Epidermal melanocyte (primary cell): ENCODE measurements around the gene WDR13.
"Not testable (repeated sequence)": the region's sequence is repeated elsewhere in the genome, so short reads cannot be mapped to it uniquely, and the experiment has no call there.

Source experiments
- DNase-seq: peaks from one replicate; pipeline ENCODE4 v3.0.0; 2011; ENCODE audit warnings: low spot score; ENCODE audit not compliant: insufficient read length

The WDR13 gene

DNA sequence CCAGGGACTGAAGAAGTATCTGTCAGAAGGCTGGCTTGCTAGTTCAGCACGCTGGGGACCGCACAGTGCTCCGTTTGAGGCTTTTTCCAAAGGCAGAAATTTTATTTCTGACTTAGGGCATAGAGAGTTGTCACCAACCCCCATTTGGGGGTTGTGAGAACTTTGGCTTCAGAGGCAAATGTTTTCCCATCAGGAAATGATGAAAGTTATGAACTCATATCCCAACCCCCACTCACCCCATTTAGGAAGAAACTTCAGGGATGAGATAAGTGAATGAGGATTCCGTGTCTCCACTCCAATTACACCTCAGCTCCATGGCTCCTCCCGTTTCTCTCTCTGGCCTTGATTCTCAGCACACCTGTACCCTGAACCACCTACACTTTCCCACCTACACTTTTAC lies 4.3 kb upstream of the WDR13 start:
- no peak for DNase-seq

GRCh38 chrX:48595929-48596328 lies 1.4 kb upstream of the WDR13 start:
- DNase-seq, result no peak

- no peak for DNase-seq
These were observed 1.3 kb downstream of the WDR13 start for GRCh38 chrX:48598614-48599013.

- no peak for DNase-seq
These were observed 2.0 kb downstream of the WDR13 start for GRCh38 chrX:48599341-48599740.

GRCh38 chrX:48600226-48600625 lies 2.9 kb downstream of the WDR13 start:
- DNase-seq, result no peak

DNA sequence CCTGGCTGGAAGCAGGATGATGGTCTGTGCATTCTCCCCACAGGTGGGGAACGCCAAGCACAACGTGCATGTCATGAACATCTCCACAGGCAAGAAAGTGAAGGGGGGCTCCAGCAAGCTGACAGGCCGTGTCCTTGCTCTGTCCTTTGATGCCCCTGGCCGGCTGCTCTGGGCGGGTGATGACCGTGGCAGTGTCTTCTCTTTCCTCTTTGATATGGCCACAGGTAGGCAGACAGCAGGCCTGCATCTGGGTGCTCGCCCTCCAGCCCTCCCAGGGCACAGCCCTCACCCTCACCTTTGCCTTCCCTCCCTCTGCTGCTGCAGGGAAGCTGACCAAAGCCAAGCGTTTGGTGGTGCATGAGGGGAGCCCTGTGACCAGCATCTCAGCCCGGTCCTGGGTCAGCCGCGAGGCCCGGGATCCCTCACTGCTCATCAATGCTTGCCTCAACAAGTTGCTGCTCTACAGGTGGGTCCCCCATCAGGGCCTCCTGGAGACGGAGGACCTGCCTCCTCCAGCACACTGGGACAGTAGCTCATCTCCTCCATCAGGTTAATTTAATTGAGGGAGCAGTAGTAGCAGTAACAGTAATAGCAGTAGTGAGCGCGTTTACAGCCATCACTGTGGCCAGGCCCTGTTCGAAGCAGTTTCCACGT lies 4.6 kb downstream of the WDR13 start:
- no peak for DNase-seq

GRCh38 chrX:48604701-48605100 lies 7.4 kb downstream of the WDR13 start:
- no peak for DNase-seq

- no peak for DNase-seq
These were observed 8.8 kb downstream of the WDR13 start for GRCh38 chrX:48606091-48606490.

- DNase-seq, result no peak
These were observed 14.4 kb downstream of the WDR13 start for GRCh38 chrX:48611703-48612102.

- DNase-seq, result no peak
These were observed 16.3 kb downstream of the WDR13 start for GRCh38 chrX:48613502-48614160.

GRCh38 chrX:48616576-48616975 lies 19.3 kb downstream of the WDR13 start:
- DNase-seq, result no peak

DNA sequence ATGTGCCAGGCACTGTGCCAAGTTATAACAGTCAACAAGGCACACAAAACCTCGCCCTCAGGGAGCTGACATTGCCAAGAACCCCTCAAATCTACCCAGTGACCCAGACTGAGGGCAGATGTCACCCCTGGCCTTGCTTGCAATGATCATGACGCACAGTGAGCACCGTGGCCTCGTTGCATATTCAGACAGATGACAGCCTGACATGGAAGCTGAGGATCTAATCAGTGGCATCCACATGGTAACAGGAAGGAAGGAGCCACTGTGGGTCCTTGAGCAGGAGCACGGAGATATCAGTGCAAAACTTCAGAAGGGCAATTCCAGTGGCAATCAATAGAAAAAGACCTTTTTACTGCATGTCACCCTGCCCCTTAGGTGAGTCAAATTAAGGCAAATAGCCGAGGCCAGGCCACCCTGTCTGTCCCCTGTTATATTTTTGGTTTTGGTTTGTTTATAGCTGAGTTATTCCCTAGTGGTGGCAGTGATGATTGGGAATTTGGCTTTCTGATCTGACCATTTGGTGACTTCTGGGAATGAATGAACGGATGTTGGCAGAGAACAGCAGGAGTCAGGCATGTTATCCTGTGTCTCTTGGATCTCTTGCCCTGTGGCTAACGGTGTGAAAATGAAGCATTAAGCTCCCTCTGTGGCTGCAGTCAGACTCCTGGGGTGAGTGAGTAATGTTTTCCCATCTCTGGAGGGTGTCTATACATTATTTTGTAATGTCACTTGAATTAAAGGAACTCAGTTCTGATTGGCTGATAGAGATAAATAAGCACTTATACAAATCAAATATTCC lies 20.4 kb downstream of the WDR13 start:
- DNase-seq, result no peak

GRCh38 chrX:48626401-48627298 lies 29.4 kb downstream of the WDR13 start:
- DNase-seq, result no peak

GRCh38 chrX:48631376-48632090 lies 34.2 kb downstream of the WDR13 start:
- DNase-seq, result peak; percentile 79

DNA sequence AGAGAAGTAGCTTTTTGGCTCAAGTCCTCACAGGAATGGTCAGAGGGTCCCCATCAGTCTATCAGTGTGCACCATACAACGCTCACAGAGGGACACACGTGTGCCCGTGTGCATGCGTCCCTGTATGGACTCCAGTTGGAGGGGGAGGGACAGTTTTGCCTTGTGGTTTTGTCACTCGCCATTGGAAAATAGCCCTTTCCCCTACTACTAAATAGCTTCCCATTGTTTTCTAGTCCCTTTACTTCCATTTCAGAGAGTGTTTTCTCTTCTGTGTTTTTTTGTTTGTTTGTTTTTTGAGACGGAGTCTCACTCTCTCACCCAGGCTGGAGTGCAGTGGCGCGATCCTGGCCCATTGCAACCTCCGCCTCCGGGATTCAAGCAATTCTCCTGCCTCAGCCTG lies 34.9 kb downstream of the WDR13 start:
- no peak for DNase-seq

GRCh38 chrX:48636301-48636700 lies 39.0 kb downstream of the WDR13 start:
- no peak for DNase-seq

GRCh38 chrX:48636776-48637175 lies 39.5 kb downstream of the WDR13 start:
- DNase-seq, result no peak

GRCh38 chrX:48645669-48646068 lies 48.4 kb downstream of the WDR13 start:
- no peak for DNase-seq

DNA sequence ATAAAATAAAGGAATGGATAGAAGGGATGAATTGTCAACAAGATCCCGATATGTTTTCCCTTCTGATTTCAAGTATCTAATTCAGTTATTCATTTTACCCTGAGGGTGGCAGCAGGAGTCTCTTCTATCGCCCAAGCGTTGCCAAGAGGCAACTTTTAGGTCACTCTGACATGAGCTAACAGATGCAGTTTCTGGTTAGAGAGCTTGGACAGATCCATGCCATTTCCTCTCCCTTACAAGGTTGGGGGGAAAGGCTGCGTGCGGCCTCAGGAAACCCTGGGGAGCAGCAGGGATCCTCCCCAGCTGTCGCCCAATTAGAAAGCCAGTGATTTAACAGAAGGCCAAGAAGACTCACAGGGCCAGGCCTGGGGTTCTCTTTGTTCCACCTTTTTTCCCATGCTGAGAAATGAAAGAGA lies 51.1 kb downstream of the WDR13 start:
- no peak for DNase-seq

DNA sequence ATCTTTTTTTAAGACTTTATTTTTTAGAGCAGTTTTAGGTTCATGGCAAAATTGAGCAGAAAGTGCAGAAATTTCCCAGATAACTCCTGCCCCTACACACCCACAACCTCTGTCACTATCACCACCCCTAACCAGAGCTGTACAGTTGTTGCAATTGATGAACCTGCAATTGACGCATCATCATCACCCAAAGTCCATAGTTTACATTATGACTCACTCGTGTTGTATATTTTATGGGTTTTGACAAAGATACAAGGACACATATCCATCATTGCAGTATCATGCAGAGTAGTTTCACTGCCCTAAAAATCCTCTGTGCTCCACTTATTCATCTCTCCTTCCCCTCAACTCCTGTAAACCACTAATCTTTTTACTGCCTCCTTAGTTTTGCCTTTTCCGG lies 51.8 kb downstream of the WDR13 start:
- no peak for DNase-seq

- not testable (repeated sequence) for DNase-seq
These were observed 54.8 kb downstream of the WDR13 start for GRCh38 chrX:48652055-48652579.
